Hepatocyte (in vitro differentiated cells): ENCODE data around the gene YIPF5. TPM values are rescaled to one million over a fixed set of nuclear protein-coding genes. Genes with fewer than 3 reads are reported as not detected.

Experiments used
- DNase-seq: peaks from one replicate; pipeline ENCODE4 v3.0.0-alpha.2; 2016; ENCODE audit warnings: low spot score
- H2AFZ ChIP-seq: fragments of 200-600 bp; sonication (generic); 2 replicates; pipeline ENCODE4 v1.6.0; 2016; ENCODE audit warnings: antibody characterized with exemption, mild to moderate bottlenecking
- H3K27ac ChIP-seq: fragments of 200-600 bp; sonication (generic); 2 replicates; pipeline ENCODE4 v1.5.1; 2016; ENCODE audit warnings: mild to moderate bottlenecking
- H3K27me3 ChIP-seq: fragments of 200-600 bp; sonication (generic); 2 replicates; pipeline ENCODE4 v1.6.1; 2016
- H3K36me3 ChIP-seq: fragments of 200-600 bp; sonication (generic); replicated peaks from 2 replicates; pipeline ENCODE4 v1.5.1; 2016; ENCODE audit warnings: low read depth; ENCODE audit not compliant: insufficient read depth
- H3K4me1 ChIP-seq: fragments of 200-600 bp; sonication (generic); 2 replicates; pipeline ENCODE4 v1.5.1; 2016; ENCODE audit warnings: mild to moderate bottlenecking, moderate library complexity; ENCODE audit not compliant: insufficient read depth
- H3K4me2 ChIP-seq: fragments of 200-600 bp; sonication (generic); 2 replicates; pipeline ENCODE4 v1.6.0; 2016
- H3K4me3 ChIP-seq: fragments of 200-600 bp; sonication (generic); 2 replicates; pipeline ENCODE4 v1.5.1; 2016; ENCODE audit warnings: mild to moderate bottlenecking
- H3K79me2 ChIP-seq: fragments of 200-600 bp; sonication (generic); 2 replicates; pipeline ENCODE4 v1.6.0; 2017; ENCODE audit warnings: mild to moderate bottlenecking
- H3K9me2 ChIP-seq: fragments of 200-600 bp; sonication (generic); replicated peaks from 2 replicates; pipeline ENCODE4 v1.6.0; 2017; ENCODE audit warnings: mild to moderate bottlenecking; ENCODE audit not compliant: insufficient read depth
- H3K9me3 ChIP-seq: fragments of 200-600 bp; sonication (generic); 2 replicates; pipeline ENCODE4 v1.5.1; 2016; ENCODE audit warnings: low read depth, mild to moderate bottlenecking
- H4K20me1 ChIP-seq: fragments of 200-600 bp; sonication (generic); 2 replicates; pipeline ENCODE4 v1.6.0; 2016; ENCODE audit warnings: mild to moderate bottlenecking; ENCODE audit not compliant: insufficient read depth, poor library complexity, severe bottlenecking
- EZH2 ChIP-seq: fragments of 200-600 bp; sonication (generic); IDR thresholded peaks from 2 replicates; pipeline ENCODE4 v1.6.1; 2016; ENCODE audit warnings: antibody characterized with exemption, mild to moderate bottlenecking, borderline replicate concordance
- EZH2phosphoT487 ChIP-seq: fragments of 200-600 bp; sonication (generic); IDR thresholded peaks from one replicate; pipeline ENCODE4 v1.6.1; 2018; ENCODE audit warnings: antibody characterized with exemption, mild to moderate bottlenecking, low read depth, moderate library complexity; ENCODE audit not compliant: unreplicated experiment, severe bottlenecking
- WGBS: methylation state at CpG from one replicate; pipeline ENCODE4 v1.1.6; 2016; ENCODE audit warnings: low lambda C conversion rate; ENCODE audit errors: missing lambda C conversion rate; 5-methylcytosine and 5-hydroxymethylcytosine counted together
- polyA plus RNA-seq: library from polyadenylated mRNA; unstranded; fragments of >200 nt; fragmentation: Nextera tagmentation; extraction: Ambion mirVana; gene quantifications from 2 replicates; pipeline ENCODE4 v1.2.1, GENCODE V29; 2016
- total RNA-seq: library from RNA; depleted of rRNA; stranded (reverse); fragments of >200 nt; gene quantifications from 2 replicates; pipeline ENCODE4 v1.2.3, GENCODE V29; 2014
- TF ChIP-seq, protein P1 (sequence below): fragments of 200-600 bp; sonication (generic); IDR thresholded peaks from 2 replicates; pipeline ENCODE4 v1.5.1; 2016; ENCODE audit warnings: antibody characterized with exemption, mild to moderate bottlenecking; ENCODE audit not compliant: poor library complexity

YIPF5 gene
- total and polyA plus RNA-seq, 2 experiments from 2014 or later = 82.3 to 119 TPM

DNA sequence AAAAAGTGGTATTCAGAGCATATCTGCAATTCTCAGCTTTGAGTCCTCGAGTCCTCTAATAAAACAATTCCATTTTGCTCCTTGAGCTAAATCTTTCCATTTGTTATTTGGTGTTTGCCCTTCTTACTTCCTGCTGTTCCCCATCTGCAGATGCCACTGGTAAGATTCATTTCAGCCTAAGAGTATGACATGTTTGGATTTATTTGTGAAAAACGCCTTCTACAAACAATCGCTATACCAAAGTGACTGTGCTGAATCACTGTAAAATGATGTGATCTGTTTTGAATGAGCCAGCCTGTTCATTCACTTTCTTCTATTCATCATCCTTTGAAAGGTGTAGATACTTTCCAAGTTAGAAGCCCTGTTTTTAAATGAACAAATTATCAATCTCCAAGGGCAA is 27.9 kb upstream of the YIPF5 start:
- H2AFZ ChIP-seq = no peak overlapping the region
- no peaks in the 10 kb centered on the region for H3K9me2 ChIP-seq
- H3K36me3 ChIP-seq = no peaks in the 10 kb centered on the region
- H3K27ac ChIP-seq = peak overlapping the region; percentile 25
- H3K9me3 ChIP-seq = no peaks in the 10 kb centered on the region
- no peak overlapping the region for H3K4me3 ChIP-seq
- H3K4me1 ChIP-seq = peaks cover 25% of the 10 kb centered on the region
- no peak for TF ChIP-seq EZH2
- TF ChIP-seq EZH2phosphoT487 = no peak
- TF ChIP-seq, protein P1, sequence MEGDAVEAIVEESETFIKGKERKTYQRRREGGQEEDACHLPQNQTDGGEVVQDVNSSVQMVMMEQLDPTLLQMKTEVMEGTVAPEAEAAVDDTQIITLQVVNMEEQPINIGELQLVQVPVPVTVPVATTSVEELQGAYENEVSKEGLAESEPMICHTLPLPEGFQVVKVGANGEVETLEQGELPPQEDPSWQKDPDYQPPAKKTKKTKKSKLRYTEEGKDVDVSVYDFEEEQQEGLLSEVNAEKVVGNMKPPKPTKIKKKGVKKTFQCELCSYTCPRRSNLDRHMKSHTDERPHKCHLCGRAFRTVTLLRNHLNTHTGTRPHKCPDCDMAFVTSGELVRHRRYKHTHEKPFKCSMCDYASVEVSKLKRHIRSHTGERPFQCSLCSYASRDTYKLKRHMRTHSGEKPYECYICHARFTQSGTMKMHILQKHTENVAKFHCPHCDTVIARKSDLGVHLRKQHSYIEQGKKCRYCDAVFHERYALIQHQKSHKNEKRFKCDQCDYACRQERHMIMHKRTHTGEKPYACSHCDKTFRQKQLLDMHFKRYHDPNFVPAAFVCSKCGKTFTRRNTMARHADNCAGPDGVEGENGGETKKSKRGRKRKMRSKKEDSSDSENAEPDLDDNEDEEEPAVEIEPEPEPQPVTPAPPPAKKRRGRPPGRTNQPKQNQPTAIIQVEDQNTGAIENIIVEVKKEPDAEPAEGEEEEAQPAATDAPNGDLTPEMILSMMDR = no peak
- DNase-seq = no peak
- H4K20me1 ChIP-seq = no peaks in the 10 kb centered on the region
- no peaks in the 10 kb centered on the region for H3K79me2 ChIP-seq
- H3K4me2 ChIP-seq = peak overlapping the region; percentile 22
- H3K27me3 ChIP-seq = no peaks in the 10 kb centered on the region
- 58% methylated on average over 3 of the region's 3 CpGs for WGBS

DNA sequence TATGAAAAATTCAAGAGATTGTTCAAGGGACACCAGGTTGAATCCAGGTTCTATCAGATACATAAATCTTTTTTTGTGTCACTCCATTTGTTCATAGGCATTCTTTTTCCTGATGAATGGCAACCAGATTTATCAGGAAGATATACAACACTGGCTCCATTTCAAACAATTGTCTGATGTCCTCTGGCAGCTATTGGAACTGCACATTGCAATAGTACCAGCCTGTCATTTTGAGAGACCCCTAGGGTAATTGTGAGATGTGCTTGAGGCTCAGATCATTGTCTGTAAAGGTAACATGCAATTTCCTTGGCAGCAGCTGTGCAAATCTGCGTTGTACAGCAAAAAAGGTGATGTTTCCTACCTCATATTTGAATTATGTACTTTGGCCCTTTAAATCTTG is 26.2 kb upstream of the YIPF5 start:
- no peak for DNase-seq
- Histone ChIP-seq H3K27ac (no peak overlapping the region), H3K4me2 (no peak overlapping the region), H3K27me3 (no peaks in the 10 kb centered on the region), H3K4me3 (no peak overlapping the region), H4K20me1 (no peaks in the 10 kb centered on the region), H3K9me2 (no peaks in the 10 kb centered on the region), H3K9me3 (no peaks in the 10 kb centered on the region), H3K79me2 (no peaks in the 10 kb centered on the region), H3K4me1 (peaks cover 33% of the 10 kb centered on the region), H2AFZ (no peak overlapping the region), H3K36me3 (no peaks in the 10 kb centered on the region)
- WGBS = 58% methylated on average over 1 of the region's 1 CpG
- TF ChIP-seq EZH2phosphoT487 (no peak), EZH2 (no peak)
- TF ChIP-seq, protein P1 = no peak

DNA sequence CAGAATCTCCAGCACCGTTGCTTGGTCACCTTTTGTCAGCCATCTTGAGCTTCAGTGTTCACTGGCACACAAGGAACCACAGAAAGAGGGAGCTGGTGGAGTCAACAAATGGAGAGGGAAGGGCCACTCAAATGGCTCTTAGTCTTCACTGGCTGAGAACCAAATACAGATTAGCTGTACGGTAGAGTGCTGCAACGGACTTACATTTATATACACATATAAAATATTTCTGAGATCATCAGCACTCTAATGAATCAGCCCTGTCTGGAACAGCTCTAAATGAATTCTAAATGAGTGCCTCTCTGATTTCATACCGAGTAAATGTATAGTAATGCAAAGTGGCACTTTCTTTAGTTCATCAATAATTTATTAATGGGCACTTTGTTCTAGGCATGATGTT is 25.0 kb upstream of the YIPF5 start:
- no peak overlapping the region for H3K4me2 ChIP-seq

More for the DNA sequence above, 25.0 kb upstream of the YIPF5 start:
- H3K36me3 ChIP-seq = no peaks in the 10 kb centered on the region
- TF ChIP-seq EZH2phosphoT487 (no peak), EZH2 (no peak)
- TF ChIP-seq, protein P1 = no peak
- H3K4me3 ChIP-seq = no peak overlapping the region
- no peak overlapping the region for H2AFZ ChIP-seq
- H3K4me1 ChIP-seq = peaks cover 44% of the 10 kb centered on the region
- no peak for DNase-seq
- no peaks in the 10 kb centered on the region for H3K27me3 ChIP-seq
- H3K79me2 ChIP-seq = no peaks in the 10 kb centered on the region
- 74% methylated on average over 4 of the region's 4 CpGs for WGBS
- peak overlapping the region; percentile 1 for H3K27ac ChIP-seq
- no peaks in the 10 kb centered on the region for H3K9me3 ChIP-seq
- H4K20me1 ChIP-seq = no peaks in the 10 kb centered on the region
- no peaks in the 10 kb centered on the region for H3K9me2 ChIP-seq
